A549 (cell line): Measurements from ENCODE around the gene ATL1. TPM values are rescaled to one million over a fixed set of nuclear protein-coding genes. Genes with fewer than 3 reads are reported as not detected.

Source experiments
- ATAC-seq, 2 experiments: fragments of 200-7000 bp in 1 of 2; fragments of >200 bp in 1 of 2; cut with Nextera tagmentation in 1 of 2; cut with Tn5 transposase in 1 of 2; 3 replicates each; pipeline versions ENCODE4 v1.8.0 to v1.9.1; 2018 to 2020; ENCODE audit warnings: mild to moderate bottlenecking in 1 of 2, moderate library complexity in 1 of 2
- CTCF ChIA-PET: fragments of 300-600 bp; sonication (Branson Sonifier 250); formaldehyde crosslinking; extraction: SDS; loops from one replicate; lab custom pipeline; 2021; ENCODE audit warnings: antibody characterized with exemption, inconsistent platforms; lab: Yijun Ruan, JAX
- POLR2A ChIA-PET: fragments of 350-600 bp; formaldehyde crosslinking; extraction: SDS; loops from one replicate; lab custom pipeline; 2021; ENCODE audit warnings: antibody characterized with exemption, inconsistent platforms; lab: Yijun Ruan, JAX
- DNase-seq, 2 experiments: peaks; one replicate each; pipeline versions ENCODE4 v3.0.0 to v3.0.0-alpha.2; 2011 to 2016; ENCODE audit warnings: low read depth in 1 of 2, low spot score in 1 of 2
- FAIRE-seq: peaks from 2 replicates; lab custom pipeline; 2011; peaks lifted over from hg19 to GRCh38; lab: Jason Lieb, UNC
- H3K27ac ChIP-seq, 2 experiments: fragments of >200 bp; sonication (Bioruptor Twin); formaldehyde crosslinking; 3 replicates each; pipeline ENCODE4 v1.5.1; 2016 to 2017
- H3K4me1 ChIP-seq: fragments of >200 bp; sonication (Bioruptor Twin); formaldehyde crosslinking; 3 replicates; pipeline ENCODE4 v1.6.1; 2016
- H3K4me2 ChIP-seq: fragments of >200 bp; sonication (Bioruptor Twin); formaldehyde crosslinking; 3 replicates; pipeline ENCODE4 v1.6.1; 2016
- H3K4me3 ChIP-seq: fragments of >200 bp; sonication (Bioruptor Twin); formaldehyde crosslinking; 3 replicates; pipeline ENCODE4 v1.5.1; 2016
- H3K9me3 ChIP-seq: fragments of >200 bp; sonication (Bioruptor Twin); formaldehyde crosslinking; 3 replicates; pipeline ENCODE4 v1.6.1; 2016
- BHLHE40 ChIP-seq: IDR thresholded peaks from 2 replicates; pipeline ENCODE4 v1.6.1; 2012; ENCODE audit warnings: low read depth, low read length, inconsistent platforms
- CBX2 ChIP-seq: fragments of 200-600 bp; sonication (generic); IDR thresholded peaks from 2 replicates; pipeline ENCODE4 v1.6.1; 2016; ENCODE audit warnings: low read depth, mild to moderate bottlenecking, borderline replicate concordance
- CBX8 ChIP-seq: fragments of 200-600 bp; sonication (generic); IDR thresholded peaks from 2 replicates; pipeline ENCODE4 v1.6.1; 2016
- CEBPB ChIP-seq, 2 experiments: fragments of >200 bp in 1 of 2; sonication (Bioruptor Twin) in 1 of 2; formaldehyde crosslinking in 1 of 2; IDR thresholded peaks; 2 replicates each; pipeline ENCODE4 v1.6.1; 2012 to 2016
- CHD4 ChIP-seq: fragments of 200-600 bp; sonication (generic); IDR thresholded peaks from 2 replicates; pipeline ENCODE4 v1.6.1; 2016; ENCODE audit warnings: antibody characterized with exemption, mild to moderate bottlenecking, borderline replicate concordance
- EHF ChIP-seq: fragments of 250-450 bp; sonication (Bioruptor Pico); IDR thresholded peaks from 2 replicates; pipeline ENCODE4 v1.5.0; 2020; ENCODE audit warnings: mild to moderate bottlenecking
- EHMT2 ChIP-seq: fragments of 200-600 bp; sonication (generic); IDR thresholded peaks from 2 replicates; pipeline ENCODE4 v1.6.1; 2016; ENCODE audit warnings: antibody characterized with exemption, low read depth, mild to moderate bottlenecking, moderate library complexity
- EP300 ChIP-seq, 2 experiments: fragments of >200 bp; sonication (Bioruptor Twin); formaldehyde crosslinking; IDR thresholded peaks; 2 replicates in 1 of 2; 3 replicates in 1 of 2; pipeline ENCODE4 v1.6.1; 2016 to 2017
- FOXS1 ChIP-seq: fragments of 250-450 bp; sonication (Bioruptor Pico); IDR thresholded peaks from 2 replicates; pipeline ENCODE4 v1.5.0; 2020; ENCODE audit warnings: mild to moderate bottlenecking, moderate library complexity
- GATA3 ChIP-seq: IDR thresholded peaks from 2 replicates; pipeline ENCODE4 v1.6.1; 2012; ENCODE audit warnings: borderline replicate concordance
- HDAC2 ChIP-seq: fragments of 200-600 bp; sonication (generic); IDR thresholded peaks from 2 replicates; pipeline ENCODE4 v1.6.1; 2016
- HEYL ChIP-seq: fragments of 250-450 bp; sonication (Bioruptor Pico); IDR thresholded peaks from 2 replicates; pipeline ENCODE4 v1.8.0; 2021; ENCODE audit warnings: mild to moderate bottlenecking, moderate library complexity
- HOXA7 ChIP-seq: fragments of 250-450 bp; sonication (Bioruptor Pico); IDR thresholded peaks from 2 replicates; pipeline ENCODE4 v1.5.0; 2020; ENCODE audit warnings: mild to moderate bottlenecking, moderate library complexity
- HOXB5 ChIP-seq: fragments of 250-450 bp; sonication (Bioruptor Pico); IDR thresholded peaks from 2 replicates; pipeline ENCODE4 v1.5.0; 2020; ENCODE audit warnings: mild to moderate bottlenecking, moderate library complexity
- MAZ ChIP-seq: fragments of 150-350 bp; IDR thresholded peaks from 2 replicates; pipeline ENCODE4 v1.6.1; 2014; ENCODE audit warnings: antibody characterized with exemption, low read depth, low read length, borderline replicate concordance
- MYC ChIP-seq: IDR thresholded peaks from 2 replicates; pipeline ENCODE4 v1.6.1; 2012; ENCODE audit warnings: mild to moderate bottlenecking, inconsistent platforms, low read length, improper control_type of control experiment, borderline replicate concordance
- NFE2L2 ChIP-seq: fragments of 150-350 bp; conservative IDR thresholded peaks from 2 replicates; pipeline ENCODE4 v1.6.1; 2014; ENCODE audit warnings: low read length
- NPAS2 ChIP-seq: fragments of 250-450 bp; sonication (Bioruptor Pico); IDR thresholded peaks from 2 replicates; pipeline ENCODE4 v1.8.0; 2022; ENCODE audit warnings: mild to moderate bottlenecking, moderate library complexity, borderline replicate concordance
- PHF8 ChIP-seq: fragments of 200-600 bp; sonication (generic); IDR thresholded peaks from 2 replicates; pipeline ENCODE4 v1.6.1; 2016; ENCODE audit warnings: low read depth, mild to moderate bottlenecking, antibody characterized with exemption, moderate library complexity, borderline replicate concordance
- POLR2A ChIP-seq: IDR thresholded peaks from 2 replicates; pipeline ENCODE4 v1.6.1; 2012; ENCODE audit warnings: mild to moderate bottlenecking, low read length
- POLR2AphosphoS2 ChIP-seq: conservative IDR thresholded peaks from 2 replicates; pipeline ENCODE4 v1.6.1; 2012; ENCODE audit warnings: low read length, improper control_type of control experiment, inconsistent platforms
- RFX5 ChIP-seq: fragments of 450-650 bp; IDR thresholded peaks from 2 replicates; pipeline ENCODE4 v1.7.1; 2014; ENCODE audit warnings: antibody characterized with exemption, mild to moderate bottlenecking, moderate library complexity
- RNF2 ChIP-seq: fragments of 200-600 bp; sonication (generic); IDR thresholded peaks from 2 replicates; pipeline ENCODE4 v1.6.1; 2016; ENCODE audit warnings: low read depth, mild to moderate bottlenecking, antibody characterized with exemption, moderate library complexity, borderline replicate concordance
- SMC3 ChIP-seq: fragments of >200 bp; sonication (Bioruptor Twin); formaldehyde crosslinking; IDR thresholded peaks from 3 replicates; pipeline ENCODE4 v1.6.1; 2018; ENCODE audit warnings: inconsistent platforms
- ZFP36 ChIP-seq: fragments of 450-650 bp; IDR thresholded peaks from 2 replicates; pipeline ENCODE4 v1.6.1; 2014; ENCODE audit warnings: borderline replicate concordance; ENCODE audit not compliant: partially characterized antibody
- WGBS: methylation state at CpG from one replicate; pipeline ENCODE4 v1.1.6; 2017; ENCODE audit errors: missing lambda C conversion rate; 5-methylcytosine and 5-hydroxymethylcytosine counted together
- polyA plus RNA-seq, 4 experiments: library from polyadenylated mRNA; depleted of rRNA in 3 of 4; stranded (reverse); fragments of >200 nt; fragmentation: RNase III in 1 of 4; extraction: RNeasy Plus Mini Kit Qiagen cat#74134 plus additional on column Dnase treatment in 1 of 4; gene quantifications; 2 replicates in 3 of 4; 3 replicates in 1 of 4; pipeline ENCODE4 v1.2.3, GENCODE V29; 2011 to 2017
- TF ChIP-seq, protein P1 (sequence below): IDR thresholded peaks from 2 replicates; pipeline ENCODE4 v1.6.1; 2012
- TF ChIP-seq, protein P2 (sequence below): fragments of 250-450 bp; sonication (Bioruptor Pico); IDR thresholded peaks from 2 replicates; pipeline ENCODE4 v1.5.0; 2021; ENCODE audit warnings: mild to moderate bottlenecking, moderate library complexity, borderline replicate concordance
- TF ChIP-seq, protein P3 (sequence below): fragments of 200-600 bp; sonication (generic); IDR thresholded peaks from 2 replicates; pipeline ENCODE4 v1.6.1; 2016; ENCODE audit warnings: antibody characterized with exemption, mild to moderate bottlenecking, moderate library complexity
- TF ChIP-seq, protein P4 (sequence below): fragments of >200 bp; sonication (Bioruptor Twin); formaldehyde crosslinking; IDR thresholded peaks from 3 replicates; pipeline ENCODE4 v1.5.1; 2016
- TF ChIP-seq, protein P5 (sequence below): fragments of >200 bp; sonication (Bioruptor Twin); formaldehyde crosslinking; IDR thresholded peaks from 3 replicates; pipeline ENCODE4 v1.6.1; 2016
- TF ChIP-seq, protein P6 (sequence below): fragments of 250-450 bp; sonication (Bioruptor Pico); IDR thresholded peaks from 2 replicates; pipeline ENCODE4 v1.5.0; 2020; ENCODE audit warnings: low read depth, mild to moderate bottlenecking, moderate library complexity

The ATL1 gene
- polyA plus RNA-seq, 2 of the 4 experiments (the other 2 are of a cell fraction), result 4.7 to 5.1 TPM

DNA sequence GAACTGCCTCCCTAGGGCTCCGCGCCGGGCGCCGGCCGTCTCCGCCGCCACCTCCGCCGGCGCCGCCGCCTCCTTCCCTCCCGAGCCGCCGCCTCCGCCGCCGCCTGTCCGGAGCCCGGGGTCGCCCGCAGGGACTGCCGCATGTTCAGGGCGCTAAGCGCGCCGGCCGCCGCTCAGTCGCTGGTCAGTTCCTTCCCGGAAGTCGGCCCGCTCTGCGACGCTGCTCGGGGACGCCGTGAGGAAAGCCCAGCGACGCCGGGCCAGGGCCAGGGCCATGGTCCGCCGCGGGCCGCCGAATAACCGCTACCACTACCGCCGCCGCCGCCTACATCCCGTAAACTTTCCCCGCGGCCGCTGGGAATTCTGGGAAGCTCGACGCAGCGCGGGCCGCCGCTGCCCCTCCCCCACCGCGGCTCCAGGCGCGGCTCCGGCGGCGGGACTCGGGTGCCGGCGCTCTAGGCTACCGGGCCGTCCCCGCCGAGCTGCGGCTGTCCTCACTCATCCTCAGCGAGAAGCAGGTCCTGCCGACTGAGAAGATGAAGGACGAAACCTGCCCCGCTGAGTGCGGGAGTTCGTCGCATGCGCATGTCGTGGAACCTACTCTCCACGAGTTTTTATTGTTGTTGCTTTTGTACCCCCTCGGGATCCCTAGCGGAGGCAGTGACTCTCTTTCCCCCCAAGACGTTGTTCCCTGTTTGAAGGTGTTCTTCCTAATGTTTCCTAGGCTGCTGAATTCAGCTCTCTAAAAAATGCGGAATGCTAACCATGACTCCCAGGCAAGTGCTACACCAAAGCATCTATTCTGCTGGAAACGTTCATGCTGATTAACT lies 108.3 kb downstream of the ATL1 start, which contains the start of gene SAV1:
Gene SAV1 (minus strand): TSS at position 311 of the 830 bp plus-strand sequence. CDS start 339 bp downstream, outside the sequence.
- WGBS, result 1% methylated on average over 31 of the region's 92 CpGs
- DNase-seq (peak in 1 of 2 experiments; percentile 83), ATAC-seq (peak; percentile 86 to 88), FAIRE-seq (no peak)
- Histone ChIP-seq H3K4me3 (peak within 1 kb of the TSS; percentile 74), H3K27ac (peak within 1 kb of the TSS; percentile 87 to 96), H3K4me2 (peak within 1 kb of the TSS; percentile 85), H3K9me3 (no peaks in the 10 kb centered on the region), H3K4me1 (peaks cover 16% of the 10 kb centered on the region)
- ChIA-PET CTCF (interaction anchor here (0.6 to 1.4 kb wide), 2 partner anchors 38 to 105 kb away, joined by 3 to 6 read pairs; no protein-coding TSS in a partner anchor), POLR2A (interaction anchor here (0.5 to 1.4 kb wide), 37 partner anchors 8 to 897 kb away, joined by 3 to 21 read pairs (median 4); partner anchors contain the start of genes ATL1, DMAC2L, L2HGDH and NIN)
- TF ChIP-seq FOXS1 (CRISPR knock-in tag) (no peak), MAZ (no peak), HEYL (CRISPR knock-in tag) (no peak), EP300 (IDR thresholded peaks at IDR 0.05) (no peak), BHLHE40 (no peak), HDAC2 (no peak), CBX2 (no peak), POLR2A (peak; percentile 92), PHF8 (peak; percentile 81; the same call in 1 of the 2 replicates), GATA3 (peak; percentile 41; the same call in 1 of the 2 replicates), HOXB5 (CRISPR knock-in tag) (no peak), RFX5 (no peak), CEBPB (IDR thresholded peaks at IDR 0.05) (no peak), ZFP36 (no peak), NPAS2 (CRISPR knock-in tag) (no peak), NFE2L2 (no peak), CBX8 (no peak), SMC3 (no peak), EHF (CRISPR knock-in tag) (no peak), CHD4 (no peak), POLR2AphosphoS2 (no peak), HOXA7 (peak; percentile 97), EHMT2 (no peak), RNF2 (no peak), MYC (no peak)
- TF ChIP-seq, protein P1, sequence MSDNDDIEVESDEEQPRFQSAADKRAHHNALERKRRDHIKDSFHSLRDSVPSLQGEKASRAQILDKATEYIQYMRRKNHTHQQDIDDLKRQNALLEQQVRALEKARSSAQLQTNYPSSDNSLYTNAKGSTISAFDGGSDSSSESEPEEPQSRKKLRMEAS, result peak; percentile 72
- TF ChIP-seq, protein P2, sequence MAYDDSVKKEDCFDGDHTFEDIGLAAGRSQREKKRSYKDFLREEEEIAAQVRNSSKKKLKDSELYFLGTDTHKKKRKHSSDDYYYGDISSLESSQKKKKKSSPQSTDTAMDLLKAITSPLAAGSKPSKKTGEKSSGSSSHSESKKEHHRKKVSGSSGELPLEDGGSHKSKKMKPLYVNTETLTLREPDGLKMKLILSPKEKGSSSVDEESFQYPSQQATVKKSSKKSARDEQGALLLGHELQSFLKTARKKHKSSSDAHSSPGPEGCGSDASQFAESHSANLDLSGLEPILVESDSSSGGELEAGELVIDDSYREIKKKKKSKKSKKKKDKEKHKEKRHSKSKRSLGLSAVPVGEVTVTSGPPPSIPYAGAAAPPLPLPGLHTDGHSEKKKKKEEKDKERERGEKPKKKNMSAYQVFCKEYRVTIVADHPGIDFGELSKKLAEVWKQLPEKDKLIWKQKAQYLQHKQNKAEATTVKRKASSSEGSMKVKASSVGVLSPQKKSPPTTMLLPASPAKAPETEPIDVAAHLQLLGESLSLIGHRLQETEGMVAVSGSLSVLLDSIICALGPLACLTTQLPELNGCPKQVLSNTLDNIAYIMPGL (CRISPR knock-in tag), result peak; percentile 65; the same call in 1 of the 2 replicates
- TF ChIP-seq, protein P3, sequence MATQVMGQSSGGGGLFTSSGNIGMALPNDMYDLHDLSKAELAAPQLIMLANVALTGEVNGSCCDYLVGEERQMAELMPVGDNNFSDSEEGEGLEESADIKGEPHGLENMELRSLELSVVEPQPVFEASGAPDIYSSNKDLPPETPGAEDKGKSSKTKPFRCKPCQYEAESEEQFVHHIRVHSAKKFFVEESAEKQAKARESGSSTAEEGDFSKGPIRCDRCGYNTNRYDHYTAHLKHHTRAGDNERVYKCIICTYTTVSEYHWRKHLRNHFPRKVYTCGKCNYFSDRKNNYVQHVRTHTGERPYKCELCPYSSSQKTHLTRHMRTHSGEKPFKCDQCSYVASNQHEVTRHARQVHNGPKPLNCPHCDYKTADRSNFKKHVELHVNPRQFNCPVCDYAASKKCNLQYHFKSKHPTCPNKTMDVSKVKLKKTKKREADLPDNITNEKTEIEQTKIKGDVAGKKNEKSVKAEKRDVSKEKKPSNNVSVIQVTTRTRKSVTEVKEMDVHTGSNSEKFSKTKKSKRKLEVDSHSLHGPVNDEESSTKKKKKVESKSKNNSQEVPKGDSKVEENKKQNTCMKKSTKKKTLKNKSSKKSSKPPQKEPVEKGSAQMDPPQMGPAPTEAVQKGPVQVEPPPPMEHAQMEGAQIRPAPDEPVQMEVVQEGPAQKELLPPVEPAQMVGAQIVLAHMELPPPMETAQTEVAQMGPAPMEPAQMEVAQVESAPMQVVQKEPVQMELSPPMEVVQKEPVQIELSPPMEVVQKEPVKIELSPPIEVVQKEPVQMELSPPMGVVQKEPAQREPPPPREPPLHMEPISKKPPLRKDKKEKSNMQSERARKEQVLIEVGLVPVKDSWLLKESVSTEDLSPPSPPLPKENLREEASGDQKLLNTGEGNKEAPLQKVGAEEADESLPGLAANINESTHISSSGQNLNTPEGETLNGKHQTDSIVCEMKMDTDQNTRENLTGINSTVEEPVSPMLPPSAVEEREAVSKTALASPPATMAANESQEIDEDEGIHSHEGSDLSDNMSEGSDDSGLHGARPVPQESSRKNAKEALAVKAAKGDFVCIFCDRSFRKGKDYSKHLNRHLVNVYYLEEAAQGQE, result no peak
- TF ChIP-seq, protein P4, sequence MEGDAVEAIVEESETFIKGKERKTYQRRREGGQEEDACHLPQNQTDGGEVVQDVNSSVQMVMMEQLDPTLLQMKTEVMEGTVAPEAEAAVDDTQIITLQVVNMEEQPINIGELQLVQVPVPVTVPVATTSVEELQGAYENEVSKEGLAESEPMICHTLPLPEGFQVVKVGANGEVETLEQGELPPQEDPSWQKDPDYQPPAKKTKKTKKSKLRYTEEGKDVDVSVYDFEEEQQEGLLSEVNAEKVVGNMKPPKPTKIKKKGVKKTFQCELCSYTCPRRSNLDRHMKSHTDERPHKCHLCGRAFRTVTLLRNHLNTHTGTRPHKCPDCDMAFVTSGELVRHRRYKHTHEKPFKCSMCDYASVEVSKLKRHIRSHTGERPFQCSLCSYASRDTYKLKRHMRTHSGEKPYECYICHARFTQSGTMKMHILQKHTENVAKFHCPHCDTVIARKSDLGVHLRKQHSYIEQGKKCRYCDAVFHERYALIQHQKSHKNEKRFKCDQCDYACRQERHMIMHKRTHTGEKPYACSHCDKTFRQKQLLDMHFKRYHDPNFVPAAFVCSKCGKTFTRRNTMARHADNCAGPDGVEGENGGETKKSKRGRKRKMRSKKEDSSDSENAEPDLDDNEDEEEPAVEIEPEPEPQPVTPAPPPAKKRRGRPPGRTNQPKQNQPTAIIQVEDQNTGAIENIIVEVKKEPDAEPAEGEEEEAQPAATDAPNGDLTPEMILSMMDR, result 0 out of 3 replicates have a peak, but pooled peaks have one; percentile 10
- TF ChIP-seq, protein P5, sequence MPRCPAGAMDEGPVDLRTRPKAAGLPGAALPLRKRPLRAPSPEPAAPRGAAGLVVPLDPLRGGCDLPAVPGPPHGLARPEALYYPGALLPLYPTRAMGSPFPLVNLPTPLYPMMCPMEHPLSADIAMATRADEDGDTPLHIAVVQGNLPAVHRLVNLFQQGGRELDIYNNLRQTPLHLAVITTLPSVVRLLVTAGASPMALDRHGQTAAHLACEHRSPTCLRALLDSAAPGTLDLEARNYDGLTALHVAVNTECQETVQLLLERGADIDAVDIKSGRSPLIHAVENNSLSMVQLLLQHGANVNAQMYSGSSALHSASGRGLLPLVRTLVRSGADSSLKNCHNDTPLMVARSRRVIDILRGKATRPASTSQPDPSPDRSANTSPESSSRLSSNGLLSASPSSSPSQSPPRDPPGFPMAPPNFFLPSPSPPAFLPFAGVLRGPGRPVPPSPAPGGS, result peak; percentile 90; the same call in 1 of the 3 replicates
- TF ChIP-seq, protein P6, sequence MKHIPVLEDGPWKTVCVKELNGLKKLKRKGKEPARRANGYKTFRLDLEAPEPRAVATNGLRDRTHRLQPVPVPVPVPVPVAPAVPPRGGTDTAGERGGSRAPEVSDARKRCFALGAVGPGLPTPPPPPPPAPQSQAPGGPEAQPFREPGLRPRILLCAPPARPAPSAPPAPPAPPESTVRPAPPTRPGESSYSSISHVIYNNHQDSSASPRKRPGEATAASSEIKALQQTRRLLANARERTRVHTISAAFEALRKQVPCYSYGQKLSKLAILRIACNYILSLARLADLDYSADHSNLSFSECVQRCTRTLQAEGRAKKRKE, result no peak
